ENCODE data around the gene PROCA1.
"Not testable (repeated sequence)": the region's sequence is repeated elsewhere in the genome, so short reads cannot be mapped to it uniquely, and the experiment has no call there.

PROCA1 gene

GRCh38 chr17:28725660-28726225, 14.1 kb upstream of the PROCA1 start:
- DNase-seq (ENCODE audit: low read depth), result no peak

- DNase-seq (ENCODE audit: low read depth), result no peak
Measured at GRCh38 chr17:28725166-28725659, 13.5 kb upstream of the PROCA1 start.

- DNase-seq (ENCODE audit: low read depth), result no peak
Measured at GRCh38 chr17:28724500-28725165, 12.9 kb upstream of the PROCA1 start.

DNA sequence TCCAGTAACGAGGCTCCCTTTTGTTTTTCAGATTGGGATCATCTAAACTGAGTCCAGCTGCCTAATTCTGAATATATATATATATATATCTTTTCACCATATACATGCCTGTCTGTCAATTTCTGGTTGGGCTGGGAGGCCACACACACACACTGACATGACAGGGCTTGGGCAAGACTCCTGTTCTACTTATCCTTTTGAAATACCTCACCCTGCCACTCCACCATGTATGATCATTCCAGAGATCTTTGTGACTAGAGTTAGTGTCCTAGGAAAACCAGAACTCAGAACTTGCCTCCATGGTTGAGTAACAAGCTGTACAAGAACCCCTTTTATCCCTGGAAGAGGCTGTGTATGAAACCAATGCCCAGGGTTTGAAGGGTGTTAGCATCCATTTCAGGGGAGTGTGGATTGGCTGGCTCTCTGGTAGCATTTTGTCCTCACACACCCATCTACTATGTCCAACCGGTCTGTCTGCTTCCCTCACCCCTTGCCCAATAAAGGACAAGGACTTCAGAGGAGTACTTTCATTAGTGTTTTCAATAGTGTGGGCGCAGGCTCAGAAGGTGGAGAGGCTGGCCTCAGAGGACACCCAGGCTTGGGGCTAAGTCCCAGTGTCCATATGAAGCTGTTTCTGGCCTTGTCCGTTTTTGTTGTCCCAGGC, 12.3 kb upstream of the PROCA1 start:
- DNase-seq (ENCODE audit: low read depth), result not testable (repeated sequence)

DNA sequence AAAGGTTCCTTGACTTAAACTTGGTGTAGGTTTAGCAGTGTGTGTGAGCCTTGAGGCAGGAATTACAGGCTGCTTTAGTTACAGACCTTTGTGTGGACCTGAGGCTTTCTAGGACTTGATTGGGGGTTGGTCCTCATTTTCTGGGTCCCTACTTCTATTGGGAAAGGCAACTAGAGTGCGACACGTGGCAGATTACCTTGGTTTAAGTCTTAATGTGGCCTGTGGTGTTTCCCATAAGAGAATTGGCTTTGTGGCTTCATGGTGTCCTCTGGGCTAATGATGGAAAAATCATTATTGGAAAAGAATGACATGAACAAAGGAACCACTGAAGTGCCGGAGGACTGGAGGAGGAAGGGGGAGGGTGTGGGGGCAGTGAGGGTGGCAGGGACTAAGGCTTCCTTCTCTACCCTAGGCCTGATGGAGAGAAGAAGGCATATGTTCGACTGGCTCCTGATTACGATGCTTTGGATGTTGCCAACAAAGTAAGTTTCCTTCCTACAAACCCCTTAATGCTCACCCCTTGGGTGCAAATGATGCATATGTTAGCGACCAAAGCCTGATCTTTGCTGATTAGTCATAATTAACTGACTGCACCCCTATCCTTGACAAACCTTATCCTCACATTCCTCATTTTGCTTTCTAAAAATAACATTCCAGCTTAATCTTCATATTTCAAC, 11.6 kb upstream of the PROCA1 start:
- no peak for DNase-seq (ENCODE audit: low read depth)

- no peak for DNase-seq (ENCODE audit: low read depth)
Measured at GRCh38 chr17:28722417-28723158, 10.9 kb upstream of the PROCA1 start.

DNA sequence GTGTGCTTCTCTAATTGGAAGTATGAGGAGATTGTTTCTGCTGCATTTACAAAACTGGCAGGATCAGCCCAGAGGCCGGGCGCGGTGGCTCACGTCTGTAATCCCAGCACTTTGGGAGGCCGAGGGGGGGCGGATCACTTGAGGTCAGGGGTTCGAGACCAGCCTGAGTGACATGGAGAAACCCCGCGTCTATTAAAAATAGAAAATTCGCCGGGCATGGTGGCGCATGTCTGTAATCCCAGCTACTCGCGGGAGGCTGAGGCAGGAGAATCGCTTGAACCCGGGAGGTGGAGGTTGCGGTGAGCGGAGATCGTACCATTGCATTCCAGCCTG, 9.3 kb upstream of the PROCA1 start:
- DNase-seq (ENCODE audit: low read depth), result not testable (repeated sequence)

GRCh38 chr17:28720247-28720996, 8.7 kb upstream of the PROCA1 start:
- no peak for DNase-seq (ENCODE audit: low read depth)

DNA sequence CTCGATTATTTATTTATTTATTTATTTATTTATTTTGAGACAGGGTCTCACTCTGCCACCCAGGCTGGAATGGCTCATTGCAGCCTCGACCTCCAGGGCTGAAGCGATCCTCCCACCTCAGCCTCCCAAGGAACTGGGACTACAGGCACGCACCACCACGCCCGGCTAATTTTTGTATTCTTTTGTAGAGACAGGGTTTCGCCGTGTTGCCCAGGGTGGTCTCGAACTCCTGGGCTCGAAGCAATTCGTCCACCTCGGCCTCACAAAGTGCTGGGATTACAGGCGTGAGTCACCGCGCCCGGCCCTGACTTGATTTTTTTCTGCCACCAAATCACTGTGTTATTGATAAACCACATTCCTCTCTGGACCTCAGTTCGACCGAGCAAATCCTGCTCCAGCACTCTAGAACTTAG, 7.3 kb upstream of the PROCA1 start:
- DNase-seq (ENCODE audit: low read depth), result no peak

GRCh38 chr17:28718333-28719020, 6.8 kb upstream of the PROCA1 start:
- no peak for DNase-seq (ENCODE audit: low read depth)

- no peak for DNase-seq (ENCODE audit: low read depth)
Measured at GRCh38 chr17:28717578-28718332, 6.1 kb upstream of the PROCA1 start, which contains the start of gene RAB34. Gene RAB34, minus strand, starts transcription at chr17:28717868. Its CDS starts 602 bp downstream, at chr17:28717266.

DNA sequence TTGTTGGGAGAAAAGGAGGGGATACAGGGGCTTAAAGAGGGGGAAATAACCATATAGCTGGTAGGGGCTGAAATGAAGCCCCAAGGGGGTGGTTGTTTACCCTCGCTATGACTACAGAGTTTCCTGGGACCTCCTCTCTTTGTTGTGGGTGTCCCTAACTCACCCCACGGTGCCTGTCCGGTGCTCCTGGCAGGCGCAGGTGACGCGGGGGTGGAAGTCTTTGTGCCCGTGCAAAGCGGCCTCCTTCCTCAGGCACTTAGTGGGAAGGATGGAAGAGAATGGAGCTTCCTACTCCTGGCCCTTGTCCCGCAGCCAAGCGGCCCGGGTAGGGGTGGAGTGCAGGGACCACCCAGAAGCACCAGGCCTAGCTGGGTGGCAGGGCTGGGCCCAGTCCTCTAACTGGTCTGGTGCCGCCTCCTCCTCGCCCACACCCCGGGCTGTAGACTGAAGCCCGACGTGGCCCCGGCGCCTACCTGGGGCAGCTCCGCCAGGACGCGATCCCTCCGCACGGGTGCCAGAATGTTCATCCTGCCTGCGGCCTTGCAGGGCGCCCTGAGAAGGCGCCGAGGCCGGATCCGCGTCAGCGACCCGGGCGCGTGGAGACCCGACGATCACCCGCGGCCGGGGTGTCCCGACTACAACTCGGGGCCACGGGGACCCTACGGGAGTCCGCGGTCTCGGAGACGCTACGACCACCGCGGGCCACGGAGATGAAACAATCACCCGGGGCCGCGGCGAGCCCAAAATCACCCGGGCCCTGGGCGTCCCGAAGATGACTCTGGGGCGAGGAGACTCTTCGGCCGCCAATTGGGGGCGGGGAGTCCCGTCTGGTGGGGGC, 5.3 kb upstream of the PROCA1 start:
- no peak for DNase-seq (ENCODE audit: low read depth)

DNA sequence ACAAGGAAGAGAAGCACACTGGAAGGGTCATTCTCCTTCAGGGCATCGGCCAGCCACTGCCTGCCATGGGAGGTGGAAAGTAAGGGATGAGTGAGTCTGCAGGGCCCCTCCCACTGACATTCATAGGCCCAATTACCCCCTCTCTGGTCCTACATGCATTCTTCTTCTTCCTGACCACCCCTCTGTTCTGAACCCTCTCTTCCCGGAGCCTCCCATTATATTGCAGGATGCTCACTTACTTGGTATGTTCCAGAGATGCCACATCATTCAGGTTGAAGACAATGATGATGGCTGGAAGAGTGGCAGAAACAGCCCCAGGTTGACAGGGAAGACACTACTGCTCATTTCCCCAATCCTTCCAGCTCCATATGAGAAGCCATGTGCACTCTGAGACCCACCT, 3.5 kb upstream of the PROCA1 start:
- no peak for DNase-seq (ENCODE audit: low read depth)

GRCh38 chr17:28714281-28714680, 2.6 kb upstream of the PROCA1 start:
- DNase-seq (ENCODE audit: low read depth), result no peak

- DNase-seq (ENCODE audit: low read depth), result no peak
Measured at GRCh38 chr17:28712705-28713415, 1.2 kb upstream of the PROCA1 start.

- DNase-seq (ENCODE audit: low read depth), result peak; percentile 43
Measured at GRCh38 chr17:28712032-28712704, 480 bp upstream of the PROCA1 start.

GRCh38 chr17:28710861-28711722, 596 bp downstream of the PROCA1 start:
- DNase-seq (ENCODE audit: low read depth), result peak; percentile 82

Measured in T follicular helper cell (primary cell).